Lower leg skin (tissue), 4 donors: Measurements from ENCODE around the gene GRHL1. TPM values are rescaled to one million over a fixed set of nuclear protein-coding genes. Genes with fewer than 3 reads are reported as not detected.

Source experiments
- DNase-seq, 2 donors: peaks; one replicate each; pipeline ENCODE4 v3.0.0-alpha.2; 2019; ENCODE audit warnings: low spot score in 2 of 2
- H3K4me3 ChIP-seq: fragments of 200-600 bp; sonication (generic); 2 replicates; pipeline ENCODE4 v1.5.1; 2017; ENCODE audit warnings: mild to moderate bottlenecking, low read depth; ENCODE audit not compliant: poor library complexity, severe bottlenecking
- POLR2A ChIP-seq, 2 donors: fragments of 450-650 bp; IDR thresholded peaks; one replicate each; pipeline ENCODE4 v1.6.1; 2016 to 2017; ENCODE audit warnings: antibody characterized with exemption in 2 of 2, mild to moderate bottlenecking in 1 of 2, moderate library complexity in 1 of 2
- WGBS, 2 donors: methylation state at CpG; one replicate each; pipeline ENCODE4 v1.1.5; 2018; 5-methylcytosine and 5-hydroxymethylcytosine counted together
- intact Hi-C: fragments of 100-400 bp; cut with DNase I; formaldehyde crosslinking; loops from one replicate; pipeline ENCODE4 v1.15.0; 2023; ENCODE audit warnings: low total_unique reads
- total RNA-seq, 4 donors: library from RNA; depleted of rRNA; stranded (reverse); fragments of >200 nt; gene quantifications; one replicate each; pipeline ENCODE4 v1.1.0, GENCODE V29; 2016
- TF ChIP-seq, protein P1 (sequence below), 3 donors: fragments of 450-650 bp; IDR thresholded peaks; one replicate each; pipeline ENCODE4 v1.5.1; 2016; ENCODE audit warnings: antibody characterized with exemption in 3 of 3, mild to moderate bottlenecking in 3 of 3, moderate library complexity in 2 of 3

GRHL1 gene
- total RNA-seq, 4 donors from 2014 or later, result 104 to 134 (median 115) TPM

DNA sequence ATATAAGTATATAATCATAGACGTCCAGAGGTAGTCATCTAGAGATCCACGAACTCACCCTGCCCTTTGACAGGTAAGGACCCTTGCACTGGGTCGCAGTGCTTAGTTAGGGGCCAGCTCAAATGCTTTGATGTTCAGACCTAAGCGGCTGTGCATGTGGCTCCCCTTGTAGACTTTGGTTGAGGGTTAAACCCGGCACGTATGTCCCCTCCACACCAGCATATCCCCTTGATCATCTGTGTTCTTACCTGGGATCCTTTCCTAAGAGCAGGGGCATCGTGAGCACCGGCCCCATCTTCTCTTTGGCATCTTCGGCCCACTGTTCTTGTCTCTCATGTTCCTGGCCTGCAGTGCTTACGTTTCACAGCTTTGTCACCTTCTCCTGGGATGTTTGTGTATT is 31.4 kb downstream of the GRHL1 start:
- intact Hi-C loops, result loop anchor here (5.0 kb wide), 1 partner anchor 59 kb away; the partner anchor contains the start of gene KLF11
- H3K4me3 ChIP-seq, result no peak overlapping the region
- no peak for DNase-seq
- WGBS, 2 donors, result 85 to 86% methylated on average over 10 of the region's 10 CpGs
- TF ChIP-seq, protein P1, sequence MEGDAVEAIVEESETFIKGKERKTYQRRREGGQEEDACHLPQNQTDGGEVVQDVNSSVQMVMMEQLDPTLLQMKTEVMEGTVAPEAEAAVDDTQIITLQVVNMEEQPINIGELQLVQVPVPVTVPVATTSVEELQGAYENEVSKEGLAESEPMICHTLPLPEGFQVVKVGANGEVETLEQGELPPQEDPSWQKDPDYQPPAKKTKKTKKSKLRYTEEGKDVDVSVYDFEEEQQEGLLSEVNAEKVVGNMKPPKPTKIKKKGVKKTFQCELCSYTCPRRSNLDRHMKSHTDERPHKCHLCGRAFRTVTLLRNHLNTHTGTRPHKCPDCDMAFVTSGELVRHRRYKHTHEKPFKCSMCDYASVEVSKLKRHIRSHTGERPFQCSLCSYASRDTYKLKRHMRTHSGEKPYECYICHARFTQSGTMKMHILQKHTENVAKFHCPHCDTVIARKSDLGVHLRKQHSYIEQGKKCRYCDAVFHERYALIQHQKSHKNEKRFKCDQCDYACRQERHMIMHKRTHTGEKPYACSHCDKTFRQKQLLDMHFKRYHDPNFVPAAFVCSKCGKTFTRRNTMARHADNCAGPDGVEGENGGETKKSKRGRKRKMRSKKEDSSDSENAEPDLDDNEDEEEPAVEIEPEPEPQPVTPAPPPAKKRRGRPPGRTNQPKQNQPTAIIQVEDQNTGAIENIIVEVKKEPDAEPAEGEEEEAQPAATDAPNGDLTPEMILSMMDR (IDR thresholded peaks at IDR 0.05), result no peak
- no peak for TF ChIP-seq POLR2A (IDR thresholded peaks at IDR 0.05)

DNA sequence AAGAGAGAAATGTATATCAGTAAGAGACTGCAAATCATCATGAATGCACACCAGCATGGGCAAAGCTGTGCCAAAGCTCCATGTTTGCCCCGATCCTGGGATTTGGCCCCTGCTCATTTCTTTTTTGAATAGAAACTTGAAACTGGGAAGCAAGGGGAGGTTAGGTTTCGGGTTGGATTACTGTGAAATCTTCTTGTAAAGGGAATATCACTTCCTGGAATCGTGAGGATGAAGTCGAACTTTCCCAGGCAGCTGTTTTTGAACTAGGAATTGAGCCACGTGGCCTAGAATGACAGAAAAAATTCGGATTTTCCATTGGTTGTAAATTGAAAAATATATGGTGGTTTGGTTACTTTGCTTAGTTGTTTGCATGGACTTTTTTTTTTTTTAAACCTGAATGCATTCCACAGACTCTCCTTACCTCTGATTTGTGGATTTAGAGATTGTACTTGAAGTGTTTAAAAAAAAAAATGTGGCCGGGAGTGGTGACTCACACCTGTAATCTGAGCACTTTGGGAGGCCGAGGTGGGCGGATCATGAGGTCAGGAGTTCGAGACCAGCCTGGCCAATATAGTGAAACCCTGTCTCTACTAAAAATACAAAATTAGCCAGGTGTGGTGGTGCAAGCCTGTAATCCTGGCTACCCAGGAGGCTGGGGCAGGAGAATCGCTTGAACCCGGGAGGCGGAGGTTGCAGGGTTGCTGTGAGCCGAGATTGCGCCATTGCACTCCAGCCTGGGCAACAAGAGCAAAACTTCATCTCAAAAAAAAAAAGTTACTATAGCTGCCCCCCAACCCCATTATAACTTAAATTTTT is 32.1 kb downstream of the GRHL1 start:
- no peak overlapping the region for H3K4me3 ChIP-seq
- no peak for DNase-seq
- 46 to 63% methylated on average over 15 of the region's 15 CpGs for WGBS, 2 donors
- no peak for TF ChIP-seq POLR2A (IDR thresholded peaks at IDR 0.05)
- TF ChIP-seq, protein P1 (IDR thresholded peaks at IDR 0.05), result no peak
- intact Hi-C loops, result loop anchor here (5.0 kb wide), 1 partner anchor 59 kb away; the partner anchor contains the start of gene KLF11

DNA sequence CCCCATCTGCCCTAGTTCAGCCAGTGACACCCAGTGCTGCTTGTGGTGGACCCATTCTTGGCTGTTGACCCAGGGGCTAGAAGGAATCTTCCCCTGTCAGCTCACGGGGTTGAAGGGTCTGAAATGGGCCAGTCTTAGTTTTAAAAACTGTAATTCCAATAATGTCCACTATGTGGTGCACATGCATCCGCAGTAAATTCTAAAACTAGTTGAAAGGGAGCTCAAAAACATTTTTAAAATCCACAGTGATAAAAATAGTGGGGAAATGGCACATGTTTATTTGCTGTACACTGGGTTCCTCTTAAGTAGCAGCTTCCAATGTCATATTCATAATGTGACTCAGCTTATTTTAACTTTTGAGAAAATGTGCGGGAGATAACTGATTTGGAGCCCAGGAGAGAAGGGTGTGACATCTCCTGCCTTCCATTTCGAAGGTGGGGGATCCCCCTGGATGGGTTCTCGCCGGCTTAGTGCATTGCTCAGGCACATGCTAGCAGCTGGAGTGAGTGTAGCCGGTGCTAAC is 32.8 kb downstream of the GRHL1 start:
- DNase-seq, result no peak
- intact Hi-C loops, result loop anchor here (5.0 kb wide), 1 partner anchor 58 kb away; the partner anchor contains the start of gene KLF11
- TF ChIP-seq POLR2A (IDR thresholded peaks at IDR 0.05), result no peak
- TF ChIP-seq, protein P1 (IDR thresholded peaks at IDR 0.05), result peak in 1 of 3 donors; percentile 48
- 8% methylated on average over 7 of the region's 7 CpGs for WGBS, 2 donors
- no peak overlapping the region for H3K4me3 ChIP-seq

DNA sequence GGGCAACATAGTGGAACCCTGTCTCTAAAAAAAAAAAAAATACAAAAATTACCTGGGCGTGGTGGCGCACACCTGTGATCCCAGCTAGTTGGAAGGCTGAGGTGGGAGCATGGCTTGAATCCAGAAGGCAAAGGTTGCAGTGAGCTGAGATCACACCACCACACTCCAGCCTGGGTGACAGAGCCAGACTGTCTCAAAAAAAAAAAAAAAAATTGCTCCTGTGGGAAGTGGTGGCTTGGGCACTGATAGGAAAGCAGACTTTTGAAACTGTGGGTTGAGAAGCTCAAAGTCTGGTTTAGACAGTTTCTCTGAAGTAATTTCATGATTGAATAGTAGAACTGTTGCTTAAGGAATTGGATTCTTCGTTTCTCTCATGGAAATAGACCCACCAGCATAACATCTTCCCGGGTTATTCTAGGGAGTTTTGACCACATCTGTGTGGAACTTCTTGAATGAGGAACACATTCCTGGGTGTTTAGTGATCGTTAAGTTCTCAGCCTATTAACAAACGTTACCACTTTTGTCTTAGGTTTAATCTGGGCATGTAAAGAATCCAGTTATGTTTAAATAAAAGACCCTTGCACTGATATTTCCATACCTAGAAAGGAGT is 33.5 kb downstream of the GRHL1 start:
- H3K4me3 ChIP-seq, result no peak overlapping the region
- TF ChIP-seq, protein P1 (IDR thresholded peaks at IDR 0.05), result no peak
- no peak for TF ChIP-seq POLR2A (IDR thresholded peaks at IDR 0.05)
- WGBS, 2 donors, result 66 to 67% methylated on average over 6 of the region's 6 CpGs
- no peak for DNase-seq
- intact Hi-C loops, result loop anchor here (5.0 kb wide), 1 partner anchor 57 kb away; the partner anchor contains the start of gene KLF11

DNA sequence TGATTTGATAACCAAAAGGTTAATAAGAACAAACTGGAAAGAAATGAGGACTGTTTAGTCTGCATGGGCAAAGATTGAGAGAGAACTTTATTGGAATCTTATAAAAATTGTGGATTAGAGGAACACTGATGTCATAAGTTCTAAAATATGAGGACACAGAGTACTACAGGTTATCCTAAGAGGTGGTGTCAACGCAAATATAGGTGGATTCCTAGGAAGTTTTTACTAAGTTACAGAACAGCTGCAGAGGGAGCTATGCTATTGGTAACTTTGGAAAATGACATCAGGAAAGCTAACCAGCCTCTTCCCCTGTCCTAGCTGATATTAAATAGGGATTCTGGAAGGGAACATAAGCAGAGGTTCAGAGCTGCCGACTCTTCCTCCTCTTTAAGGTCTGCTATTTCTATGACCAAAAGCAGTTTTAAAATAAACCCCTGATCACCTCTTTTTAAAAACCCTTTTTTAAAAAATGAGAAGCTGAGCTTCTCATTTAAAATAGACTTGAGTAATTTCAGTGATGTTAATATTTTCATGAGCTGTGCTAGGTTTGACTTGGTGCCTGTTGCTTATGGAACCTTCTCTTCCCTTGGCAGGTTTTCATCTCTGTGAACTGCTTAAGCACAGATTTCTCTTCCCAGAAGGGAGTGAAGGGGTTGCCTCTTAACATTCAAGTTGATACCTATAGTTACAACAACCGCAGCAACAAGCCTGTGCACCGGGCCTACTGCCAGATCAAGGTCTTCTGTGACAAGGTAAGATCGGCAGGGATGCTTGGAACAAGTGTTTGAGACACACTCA is 34.2 kb downstream of the GRHL1 start:
- no peak overlapping the region for H3K4me3 ChIP-seq
- TF ChIP-seq, protein P1 (IDR thresholded peaks at IDR 0.05), result no peak
- no peak for TF ChIP-seq POLR2A (IDR thresholded peaks at IDR 0.05)
- 86 to 89% methylated on average over 5 of the region's 5 CpGs for WGBS, 2 donors
- no peak for DNase-seq
- intact Hi-C loops, result no loop called here
